GM03348 (cell line): ENCODE results near the gene SH3BP2.

ENCODE experiments used
- DNase-seq: peaks from one replicate; pipeline ENCODE4 v3.0.0; 2012; ENCODE audit warnings: low spot score

SH3BP2 gene

DNA sequence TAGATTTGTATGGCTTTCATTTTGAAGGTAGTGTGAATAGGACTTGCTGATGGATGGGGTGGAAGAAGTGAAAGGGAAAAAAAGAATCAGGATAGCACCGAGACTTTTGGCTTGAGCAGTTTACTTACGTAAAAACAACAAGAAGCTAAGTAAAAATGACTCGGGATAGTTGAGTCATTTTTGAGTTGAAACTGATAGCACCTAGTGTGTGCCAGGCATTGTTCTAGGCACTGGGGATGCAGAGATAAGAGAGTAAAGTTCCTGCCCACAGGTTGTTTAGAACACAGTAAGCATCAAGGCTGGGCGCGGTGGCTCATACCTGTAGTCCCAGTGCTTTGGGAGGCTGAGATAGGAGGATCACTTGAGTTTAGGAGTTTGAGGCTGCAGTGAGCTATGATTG, 85.5 kb downstream of the SH3BP2 start:
- DNase-seq = no peak

DNA sequence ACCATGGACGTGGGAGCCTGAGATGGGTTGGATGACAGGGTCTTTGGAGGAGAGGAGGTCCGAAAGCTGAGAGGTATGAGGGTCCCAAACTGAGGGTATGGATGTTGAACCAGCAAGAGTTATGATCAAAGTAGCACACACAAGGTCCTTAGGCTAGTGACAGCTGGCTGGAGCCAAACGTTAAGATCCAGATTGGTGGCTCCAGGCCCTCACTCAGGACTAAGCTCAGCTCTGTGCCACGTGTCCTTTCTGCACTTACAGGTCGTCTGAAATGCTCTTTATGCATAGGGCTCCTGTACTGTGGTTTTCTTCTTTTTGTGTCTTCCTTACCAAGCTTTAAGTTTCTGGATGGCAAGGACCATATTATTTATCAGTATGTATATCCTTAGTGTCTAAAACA, 86.1 kb downstream of the SH3BP2 start:
- no peak for DNase-seq

DNA sequence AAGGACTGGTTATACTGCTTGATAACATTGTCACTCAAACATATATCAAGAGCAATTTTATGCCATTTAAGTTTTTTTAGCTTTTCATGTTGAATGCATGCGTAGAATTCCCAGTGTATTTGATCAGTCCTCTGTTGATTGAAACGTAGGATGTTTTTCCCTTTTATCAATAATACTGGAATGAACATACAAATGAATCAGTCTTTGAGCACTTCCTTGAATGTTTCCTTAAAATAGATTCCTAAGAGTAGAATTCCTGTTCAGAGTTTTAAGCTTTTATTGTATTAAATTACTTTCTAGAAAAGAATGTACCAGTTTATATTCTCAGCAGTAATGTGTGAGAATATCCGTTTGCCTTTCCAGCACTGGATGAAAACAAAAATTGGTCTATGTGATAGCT, 88.5 kb downstream of the SH3BP2 start:
- DNase-seq = no peak

DNA sequence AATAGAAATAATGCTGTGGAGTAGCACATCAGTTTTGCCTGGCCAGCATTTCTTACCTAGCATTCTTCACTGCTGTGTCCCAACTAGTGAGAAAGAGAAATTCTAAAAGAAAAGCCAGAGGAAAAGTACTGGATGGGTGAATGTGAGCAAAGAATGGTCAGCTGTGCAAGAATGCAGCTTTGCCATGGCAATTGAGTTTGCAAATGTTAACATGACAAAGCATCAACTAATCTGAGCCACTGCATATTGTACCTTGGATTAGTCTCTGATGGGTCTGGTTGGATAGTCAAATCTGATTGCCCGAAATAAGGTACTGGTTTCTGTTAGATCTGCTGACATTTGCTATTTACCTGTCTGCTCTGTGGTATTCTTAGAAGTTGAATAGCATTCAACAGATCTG, 89.5 kb downstream of the SH3BP2 start:
- no peak for DNase-seq

DNA sequence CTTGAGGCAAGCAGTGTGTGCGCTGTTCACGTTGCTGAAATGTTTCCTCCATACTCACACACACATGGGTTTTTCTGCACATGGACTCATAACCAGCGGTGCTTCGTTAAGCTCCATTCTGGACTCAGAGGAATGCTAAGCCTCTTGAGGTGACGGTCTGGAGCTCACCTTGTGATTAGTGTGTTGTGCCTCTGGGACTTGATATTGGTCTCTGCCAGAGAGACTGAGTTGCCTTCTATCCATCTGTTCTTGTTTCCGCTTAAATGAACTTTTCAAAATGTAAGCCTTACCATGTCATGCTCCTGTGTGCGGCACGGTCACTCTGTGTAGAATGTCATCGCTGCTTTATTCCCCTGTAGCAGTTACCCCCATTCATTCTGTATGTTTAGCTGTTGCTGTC, 93.3 kb downstream of the SH3BP2 start:
- DNase-seq = no peak

DNA sequence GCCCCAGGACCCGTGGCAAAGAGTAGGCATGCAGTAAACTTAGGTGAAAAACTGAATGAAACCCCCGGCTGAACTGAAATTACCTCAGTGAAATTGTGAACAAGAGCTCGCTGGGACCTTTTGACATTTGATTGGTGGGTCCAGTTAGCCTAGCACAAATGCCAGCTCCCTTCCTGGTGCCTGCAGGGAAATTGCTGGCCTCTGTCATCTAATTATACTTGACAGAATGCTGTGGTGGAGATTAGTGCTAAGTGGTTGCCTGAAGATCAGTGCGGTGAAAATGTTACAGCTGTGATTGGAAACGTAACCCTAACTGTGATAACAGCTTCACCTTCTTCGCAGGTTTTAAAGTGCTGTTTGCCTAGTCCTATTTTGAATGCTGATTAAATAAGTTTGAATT, 93.7 kb downstream of the SH3BP2 start:
- no peak for DNase-seq

DNA sequence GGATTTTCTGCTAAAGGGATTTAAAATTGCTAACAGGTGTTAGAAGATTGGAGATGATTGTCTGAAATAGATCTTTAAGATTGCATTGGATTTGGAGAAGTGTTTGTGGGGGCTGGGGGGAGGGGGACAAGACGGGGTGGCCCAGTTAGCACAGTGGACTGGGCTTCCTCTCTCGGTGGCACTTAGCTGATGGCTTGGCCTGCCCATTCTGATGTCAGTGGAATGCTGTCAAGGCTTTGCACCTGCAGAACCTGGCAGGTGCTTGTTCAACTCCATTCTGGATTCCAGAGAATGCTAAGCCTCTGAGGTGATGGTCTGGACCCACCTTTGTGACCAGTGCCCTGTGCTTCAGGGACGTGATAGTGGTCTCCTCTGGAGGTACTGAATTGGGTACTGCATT, 94.5 kb downstream of the SH3BP2 start:
- DNase-seq = no peak

DNA sequence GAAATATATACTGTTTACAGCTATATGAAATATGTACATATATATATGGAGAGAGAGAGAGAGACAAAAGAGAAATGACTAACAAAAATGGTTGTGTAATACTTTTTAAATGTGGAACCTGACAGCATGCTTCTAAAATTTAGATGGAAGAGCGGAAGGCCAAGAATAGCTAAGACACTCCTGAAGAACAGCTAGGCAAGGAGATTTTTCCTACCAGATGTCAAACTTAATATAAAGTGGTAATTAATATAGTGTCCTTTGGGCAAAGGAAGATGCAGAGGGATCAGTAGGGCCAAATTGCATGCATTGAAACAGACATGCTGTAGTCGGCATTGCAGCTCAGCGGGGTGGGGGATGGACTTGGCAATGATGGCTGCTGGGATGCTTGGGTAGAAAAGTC, 96.0 kb downstream of the SH3BP2 start:
- DNase-seq = no peak
